ENCODE data around the gene HTT. TPM values are rescaled to one million over a fixed set of nuclear protein-coding genes. Genes with fewer than 3 reads are reported as not detected.
A peak's percentile ranks its signal among the peaks of the same experiment; 100 is the strongest.

The HTT gene
- total RNA-seq, 1 donor from 2014 or later, result 82.8 TPM

DNA sequence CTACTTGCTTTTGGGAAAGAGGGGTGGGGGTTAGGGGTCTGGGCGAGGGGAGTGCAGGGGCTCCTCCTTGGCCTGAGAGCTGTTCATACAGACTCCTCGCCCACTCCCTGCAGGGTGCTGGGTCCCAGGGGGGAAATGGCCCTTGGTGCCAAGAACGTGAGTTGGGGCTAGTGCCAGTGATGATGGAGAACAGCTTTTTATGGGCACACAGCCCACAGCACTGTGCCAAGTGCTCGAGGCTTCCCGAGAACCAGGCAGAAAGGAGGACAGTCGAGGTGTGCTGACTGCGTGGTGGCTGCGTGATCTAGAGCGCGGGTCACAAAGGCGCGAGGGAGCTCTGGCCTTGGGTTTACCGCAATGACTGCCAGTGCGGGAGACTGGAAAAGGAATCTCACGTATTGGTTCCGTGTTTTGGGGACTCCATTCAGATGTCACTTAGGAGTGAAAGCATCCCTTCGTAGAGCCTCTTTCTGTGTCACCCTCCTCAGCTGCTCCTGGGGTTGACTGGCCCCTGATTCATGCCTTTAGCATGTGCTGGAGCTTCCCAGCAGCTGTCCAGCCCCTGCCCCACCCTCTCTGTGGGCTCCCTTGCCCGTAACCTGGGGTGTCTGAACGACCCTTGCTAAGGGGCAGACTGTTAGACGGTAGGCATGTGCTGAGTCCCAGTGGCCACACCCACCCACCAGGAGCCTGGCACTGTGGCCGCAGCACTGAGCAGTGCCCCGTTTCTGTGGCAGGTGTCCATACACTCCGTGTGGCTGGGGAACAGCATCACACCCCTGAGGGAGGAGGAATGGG lies 153.6 kb downstream of the HTT start:
- Mint-ChIP-seq H3K27me3 (no peaks in the 10 kb centered on the region), H3K4me3 (ENCODE audit: low read depth) (no peak overlapping the region), H3K9me3 (ENCODE audit: low read depth) (no peaks in the 10 kb centered on the region), H3K36me3 (ENCODE audit: insufficient read depth) (peaks cover 17% of the 10 kb centered on the region), H3K4me1 (ENCODE audit: low read depth) (no peaks in the 10 kb centered on the region), H3K27ac (no peak overlapping the region)
- TF ChIP-seq, protein P1, sequence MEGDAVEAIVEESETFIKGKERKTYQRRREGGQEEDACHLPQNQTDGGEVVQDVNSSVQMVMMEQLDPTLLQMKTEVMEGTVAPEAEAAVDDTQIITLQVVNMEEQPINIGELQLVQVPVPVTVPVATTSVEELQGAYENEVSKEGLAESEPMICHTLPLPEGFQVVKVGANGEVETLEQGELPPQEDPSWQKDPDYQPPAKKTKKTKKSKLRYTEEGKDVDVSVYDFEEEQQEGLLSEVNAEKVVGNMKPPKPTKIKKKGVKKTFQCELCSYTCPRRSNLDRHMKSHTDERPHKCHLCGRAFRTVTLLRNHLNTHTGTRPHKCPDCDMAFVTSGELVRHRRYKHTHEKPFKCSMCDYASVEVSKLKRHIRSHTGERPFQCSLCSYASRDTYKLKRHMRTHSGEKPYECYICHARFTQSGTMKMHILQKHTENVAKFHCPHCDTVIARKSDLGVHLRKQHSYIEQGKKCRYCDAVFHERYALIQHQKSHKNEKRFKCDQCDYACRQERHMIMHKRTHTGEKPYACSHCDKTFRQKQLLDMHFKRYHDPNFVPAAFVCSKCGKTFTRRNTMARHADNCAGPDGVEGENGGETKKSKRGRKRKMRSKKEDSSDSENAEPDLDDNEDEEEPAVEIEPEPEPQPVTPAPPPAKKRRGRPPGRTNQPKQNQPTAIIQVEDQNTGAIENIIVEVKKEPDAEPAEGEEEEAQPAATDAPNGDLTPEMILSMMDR (IDR thresholded peaks at IDR 0.05; ENCODE audit: unreplicated experiment), result no peak
- no peak for DNase-seq (ENCODE audit: low spot score, unreplicated experiment)

DNA sequence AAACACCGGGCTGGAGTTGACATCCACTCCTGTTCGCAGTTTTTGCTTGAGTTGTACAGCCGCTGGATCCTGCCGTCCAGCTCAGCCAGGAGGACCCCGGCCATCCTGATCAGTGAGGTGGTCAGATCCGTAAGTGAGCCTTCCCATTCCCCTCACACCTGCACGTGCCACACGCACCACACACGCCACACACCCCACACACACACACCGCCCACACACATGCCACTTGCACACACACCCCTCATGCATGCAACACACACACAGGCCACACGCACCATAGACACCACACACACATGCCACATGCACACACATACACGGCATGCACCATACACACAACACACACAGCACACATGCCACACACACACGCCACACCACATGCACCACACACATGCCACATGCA lies 154.4 kb downstream of the HTT start:
- no peak overlapping the region for H3K27ac Mint-ChIP-seq
- no peak for DNase-seq (ENCODE audit: low spot score, unreplicated experiment)
- TF ChIP-seq, protein P1 (IDR thresholded peaks at IDR 0.05; ENCODE audit: unreplicated experiment), result no peak
- H3K4me3 Mint-ChIP-seq (ENCODE audit: low read depth), result no peak overlapping the region
- H3K9me3 Mint-ChIP-seq (ENCODE audit: low read depth), result no peaks in the 10 kb centered on the region
- H3K4me1 Mint-ChIP-seq (ENCODE audit: low read depth), result no peaks in the 10 kb centered on the region
- peaks cover 19% of the 10 kb centered on the region for H3K36me3 Mint-ChIP-seq (ENCODE audit: insufficient read depth)
- no peaks in the 10 kb centered on the region for H3K27me3 Mint-ChIP-seq

DNA sequence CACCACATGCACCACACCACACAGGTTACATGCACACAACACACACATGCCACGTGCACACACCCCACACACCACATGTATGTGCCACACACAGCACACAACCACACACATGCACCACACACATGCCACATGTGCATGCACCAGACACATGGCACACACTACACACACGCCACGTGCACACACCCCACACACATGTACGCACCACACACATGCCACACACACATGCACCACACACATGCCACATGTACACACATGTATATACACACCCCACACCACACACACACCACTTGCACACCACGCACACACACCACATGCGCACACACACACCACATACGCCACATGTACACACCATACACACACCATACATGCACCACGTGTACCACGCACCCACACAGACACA lies 154.8 kb downstream of the HTT start:
- no peaks in the 10 kb centered on the region for H3K4me1 Mint-ChIP-seq (ENCODE audit: low read depth)
- no peak for DNase-seq (ENCODE audit: low spot score, unreplicated experiment)
- peaks cover 19% of the 10 kb centered on the region for H3K36me3 Mint-ChIP-seq (ENCODE audit: insufficient read depth)
- no peaks in the 10 kb centered on the region for H3K27me3 Mint-ChIP-seq
- H3K27ac Mint-ChIP-seq, result peak overlapping the region; percentile 68
- no peaks in the 10 kb centered on the region for H3K9me3 Mint-ChIP-seq (ENCODE audit: low read depth)
- no peak overlapping the region for H3K4me3 Mint-ChIP-seq (ENCODE audit: low read depth)
- TF ChIP-seq, protein P1 (IDR thresholded peaks at IDR 0.05; ENCODE audit: unreplicated experiment), result no peak

DNA sequence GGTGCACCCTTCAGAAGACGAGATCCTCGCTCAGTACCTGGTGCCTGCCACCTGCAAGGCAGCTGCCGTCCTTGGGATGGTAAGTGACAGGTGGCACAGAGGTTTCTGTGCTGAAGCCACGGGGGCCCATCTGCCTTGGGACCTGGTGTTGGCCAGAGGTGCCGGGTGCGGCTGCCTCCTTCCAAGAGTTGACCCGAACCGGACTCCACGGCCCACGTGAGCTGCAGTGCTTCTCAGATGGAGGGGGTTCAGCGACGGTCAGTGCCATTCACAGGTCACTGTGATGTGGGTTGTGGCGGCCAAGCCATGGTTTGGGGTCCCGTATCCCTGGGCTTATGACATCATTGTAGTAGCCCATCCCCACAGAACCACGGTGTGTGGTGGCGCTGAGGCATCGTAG lies 155.5 kb downstream of the HTT start:
- Mint-ChIP-seq H3K9me3 (ENCODE audit: low read depth) (no peaks in the 10 kb centered on the region), H3K27ac (no peak overlapping the region), H3K27me3 (no peaks in the 10 kb centered on the region), H3K36me3 (ENCODE audit: insufficient read depth) (peaks cover 20% of the 10 kb centered on the region), H3K4me3 (ENCODE audit: low read depth) (no peak overlapping the region), H3K4me1 (ENCODE audit: low read depth) (no peaks in the 10 kb centered on the region)
- TF ChIP-seq, protein P1 (IDR thresholded peaks at IDR 0.05; ENCODE audit: unreplicated experiment), result no peak
- no peak for DNase-seq (ENCODE audit: low spot score, unreplicated experiment)

DNA sequence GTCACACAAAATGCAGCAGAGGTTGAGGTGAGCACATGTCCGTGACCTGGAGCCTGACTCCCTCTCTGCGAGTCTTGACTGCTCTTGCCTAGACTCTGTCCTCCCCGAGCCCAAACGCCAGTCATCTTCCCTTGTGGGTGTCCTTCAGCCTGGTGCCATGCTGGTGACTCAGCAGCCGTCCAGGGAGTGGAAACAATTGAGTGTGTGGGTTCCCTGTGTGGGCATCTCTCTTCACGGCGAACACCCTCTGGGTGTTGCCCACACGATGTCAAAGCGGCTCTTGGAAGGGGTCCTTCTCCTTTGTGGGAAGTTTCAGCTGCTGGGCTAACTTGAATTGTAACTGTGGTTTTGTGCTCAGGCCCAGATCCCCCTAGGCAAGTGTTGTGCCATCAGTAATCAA lies 157.0 kb downstream of the HTT start:
- H3K9me3 Mint-ChIP-seq (ENCODE audit: low read depth), result no peaks in the 10 kb centered on the region
- no peaks in the 10 kb centered on the region for H3K4me1 Mint-ChIP-seq (ENCODE audit: low read depth)
- TF ChIP-seq, protein P1 (IDR thresholded peaks at IDR 0.05; ENCODE audit: unreplicated experiment), result no peak
- H3K27me3 Mint-ChIP-seq, result no peaks in the 10 kb centered on the region
- H3K4me3 Mint-ChIP-seq (ENCODE audit: low read depth), result no peak overlapping the region
- no peak for DNase-seq (ENCODE audit: low spot score, unreplicated experiment)
- peaks cover 20% of the 10 kb centered on the region for H3K36me3 Mint-ChIP-seq (ENCODE audit: insufficient read depth)
- H3K27ac Mint-ChIP-seq, result no peak overlapping the region

Data from progenitor cell of endocrine pancreas (in vitro differentiated cells).